HCT116 (cell line): ENCODE measurements around the gene OXT.

Source experiments
- CTCF ChIP-seq, 3 experiments: fragments of 200-600 bp in 1 of 3; sonication (generic) in 1 of 3; IDR thresholded peaks in 2 of 3; conservative IDR thresholded peaks in 1 of 3; 2 replicates each; pipeline ENCODE4 v1.5.1; 2012 to 2017; ENCODE audit warnings: low read depth in 2 of 3, low read length in 2 of 3, antibody characterized with exemption in 1 of 3, borderline replicate concordance in 1 of 3, control low read depth in 1 of 3, mild to moderate bottlenecking in 1 of 3, mixed read lengths in 1 of 3, mixed run types in 1 of 3, moderate library complexity in 1 of 3; ENCODE audit not compliant: insufficient read depth in 1 of 3
- FOSL1 ChIP-seq: IDR thresholded peaks from 2 replicates; pipeline ENCODE4 v1.6.1; 2012; ENCODE audit warnings: low read depth
- REST ChIP-seq: IDR thresholded peaks from 2 replicates; pipeline ENCODE4 v1.6.1; 2012; ENCODE audit warnings: low read depth
- ZNF274 ChIP-seq: fragments of 200-500 bp; sonication (Bioruptor generic); IDR thresholded peaks from 2 replicates; pipeline ENCODE4 v1.6.1; 2014; ENCODE audit warnings: mild to moderate bottlenecking, low read depth, low read length, inconsistent platforms

- TF ChIP-seq CTCF (IDR thresholded peaks at IDR 0.05 in 2 of 3, conservative IDR thresholded peaks at IDR 0.05 in 1 of 3; ENCODE audit: borderline replicate concordance in 1 of 3, insufficient read depth in 1 of 3, low read depth in 2 of 3, low read length in 2 of 3) (no peak), FOSL1 (no peak), ZNF274 (no peak), REST (no peak)
Measured at GRCh38 chr20:3081641-3082040, 10.2 kb downstream of the OXT start.
